C4-2B (cell line): Measurements from ENCODE around the gene ASB3.

Experiments
- ZFX ChIP-seq: fragments of 450-650 bp; IDR thresholded peaks from 2 replicates; pipeline ENCODE4 v1.6.1; 2017
- TF ChIP-seq, protein P1 (sequence below): fragments of 450-650 bp; conservative IDR thresholded peaks from 2 replicates; pipeline ENCODE4 v1.5.1; 2017; ENCODE audit warnings: mild to moderate bottlenecking

DNA sequence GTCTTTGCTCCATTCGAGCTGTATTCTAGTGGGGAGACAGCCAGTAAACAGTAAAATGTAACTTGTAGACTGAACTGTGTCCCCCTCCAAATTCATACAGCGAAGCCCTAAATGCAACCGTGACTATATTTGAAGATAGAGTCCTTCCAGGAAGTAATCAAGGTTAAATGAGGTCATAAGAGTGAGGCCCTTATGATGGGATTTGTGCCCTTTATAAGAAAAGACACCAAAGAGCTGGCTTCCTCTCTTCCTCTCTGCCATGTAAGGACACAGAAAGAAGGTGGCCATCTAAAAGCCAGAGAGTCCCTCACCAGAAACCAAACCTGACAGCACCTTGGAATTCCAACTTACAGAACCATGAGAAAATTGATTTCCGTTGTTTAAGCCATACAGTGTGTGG is 41.6 kb upstream of the ASB3 start:
- TF ChIP-seq, protein P1, sequence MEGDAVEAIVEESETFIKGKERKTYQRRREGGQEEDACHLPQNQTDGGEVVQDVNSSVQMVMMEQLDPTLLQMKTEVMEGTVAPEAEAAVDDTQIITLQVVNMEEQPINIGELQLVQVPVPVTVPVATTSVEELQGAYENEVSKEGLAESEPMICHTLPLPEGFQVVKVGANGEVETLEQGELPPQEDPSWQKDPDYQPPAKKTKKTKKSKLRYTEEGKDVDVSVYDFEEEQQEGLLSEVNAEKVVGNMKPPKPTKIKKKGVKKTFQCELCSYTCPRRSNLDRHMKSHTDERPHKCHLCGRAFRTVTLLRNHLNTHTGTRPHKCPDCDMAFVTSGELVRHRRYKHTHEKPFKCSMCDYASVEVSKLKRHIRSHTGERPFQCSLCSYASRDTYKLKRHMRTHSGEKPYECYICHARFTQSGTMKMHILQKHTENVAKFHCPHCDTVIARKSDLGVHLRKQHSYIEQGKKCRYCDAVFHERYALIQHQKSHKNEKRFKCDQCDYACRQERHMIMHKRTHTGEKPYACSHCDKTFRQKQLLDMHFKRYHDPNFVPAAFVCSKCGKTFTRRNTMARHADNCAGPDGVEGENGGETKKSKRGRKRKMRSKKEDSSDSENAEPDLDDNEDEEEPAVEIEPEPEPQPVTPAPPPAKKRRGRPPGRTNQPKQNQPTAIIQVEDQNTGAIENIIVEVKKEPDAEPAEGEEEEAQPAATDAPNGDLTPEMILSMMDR = no peak
- no peak for TF ChIP-seq ZFX
